ENCODE data around the gene TTC13.
A peak's percentile ranks its signal among the peaks of the same experiment; 100 is the strongest.

The TTC13 gene

GRCh38 chr1:230983811-230984210 is 5.2 kb upstream of the TTC13 start:
- CTCF ChIA-PET: interaction anchor here (1.9 kb wide), 1 partner anchor 227 kb away, joined by 9 read pairs; no protein-coding TSS in a partner anchor
- H3K4me3 ChIP-seq (ENCODE audit: low read depth, low read length): no peak overlapping the region
- no peak for DNase-seq (ENCODE audit: low read depth, low spot score)
- TF ChIP-seq CTCF (IDR thresholded peaks at IDR 0.05; ENCODE audit: insufficient read depth, low read length, missing control alignments): no peak
- POLR2A ChIA-PET: no interaction called here

GRCh38 chr1:230982696-230983095 is 4.0 kb upstream of the TTC13 start:
- ChIA-PET CTCF (interaction anchor here (1.5 to 1.9 kb wide), 3 partner anchors 185 to 228 kb away, joined by 4 to 9 read pairs (median 7); no protein-coding TSS in a partner anchor), POLR2A (no interaction called here)
- H3K4me3 ChIP-seq (ENCODE audit: low read depth, low read length): no peak overlapping the region
- peak; percentile 45 for DNase-seq (ENCODE audit: low read depth, low spot score)
- no peak for TF ChIP-seq CTCF (IDR thresholded peaks at IDR 0.05; ENCODE audit: insufficient read depth, low read length, missing control alignments)

GRCh38 chr1:230979952-230980351 is 1.3 kb upstream of the TTC13 start:
- no peak for TF ChIP-seq CTCF (IDR thresholded peaks at IDR 0.05; ENCODE audit: insufficient read depth, low read length, missing control alignments)
- H3K4me3 ChIP-seq (ENCODE audit: low read depth, low read length): peak overlapping the region; percentile 95
- CTCF ChIA-PET: no interaction called here
- POLR2A ChIA-PET: no interaction called here
- no peak for DNase-seq (ENCODE audit: low read depth, low spot score)

- peak overlapping the region; percentile 95 for H3K4me3 ChIP-seq (ENCODE audit: low read depth, low read length)
These were observed 692 bp upstream of the TTC13 start for GRCh38 chr1:230979389-230979716.

GRCh38 chr1:230977761-230978490 is 735 bp downstream of the TTC13 start:
- ChIA-PET CTCF (interaction anchor here (0.7 to 3.2 kb wide), 2 partner anchors 116 to 181 kb away, joined by 3 to 14 read pairs; no protein-coding TSS in a partner anchor), POLR2A (interaction anchor here (1.0 kb wide), 1 partner anchor 9 kb away, joined by 3 read pairs; no protein-coding TSS in a partner anchor)
- no peak for DNase-seq (ENCODE audit: low read depth, low spot score)
- H3K4me3 ChIP-seq (ENCODE audit: low read depth, low read length): peak overlapping the region; percentile 95
- TF ChIP-seq CTCF (IDR thresholded peaks at IDR 0.05; ENCODE audit: insufficient read depth, low read length, missing control alignments): no peak

More at GRCh38 chr1:230979389-230979716, 692 bp upstream of the TTC13 start:
- no peak for TF ChIP-seq CTCF (IDR thresholded peaks at IDR 0.05; ENCODE audit: insufficient read depth, low read length, missing control alignments)
- ChIA-PET POLR2A (interaction anchor here (1.0 kb wide), 1 partner anchor 8 kb away, joined by 3 read pairs; no protein-coding TSS in a partner anchor), CTCF (interaction anchor here (0.5 to 3.2 kb wide), 4 partner anchors 44 to 182 kb away, joined by 3 to 14 read pairs (median 3); no protein-coding TSS in a partner anchor)
- no peak for DNase-seq (ENCODE audit: low read depth, low spot score)

All from AG04449 (cell line).